Tibial nerve (tissue), 4 donors: ENCODE measurements around the gene ARFGAP2. TPM values are rescaled to one million over a fixed set of nuclear protein-coding genes. Genes with fewer than 3 reads are reported as not detected.

ENCODE experiments used
- DNase-seq, 2 donors: peaks; one replicate each; pipeline ENCODE4 v3.0.0-alpha.2; 2019; ENCODE audit warnings: low spot score in 2 of 2
- H3K27ac ChIP-seq, 4 donors: fragments of 200-600 bp; sonication (generic) in 3 of 4; one replicate each; pipeline ENCODE4 v1.5.1; 2017 to 2019; ENCODE audit warnings: mild to moderate bottlenecking in 1 of 4
- H3K27me3 ChIP-seq, 2 donors: fragments of 200-600 bp; sonication (generic) in 1 of 2; one replicate each; pipeline versions ENCODE4 v1.5.1 to v1.6.0; 2017 to 2019
- H3K36me3 ChIP-seq, 3 donors: fragments of 200-600 bp; sonication (generic); one replicate each; pipeline ENCODE4 v1.5.1; 2018 to 2019
- H3K4me1 ChIP-seq, 4 donors: fragments of 200-600 bp; sonication (generic) in 3 of 4; one replicate each; pipeline ENCODE4 v1.5.1; 2017 to 2019
- H3K4me3 ChIP-seq, 4 donors: fragments of 200-600 bp; sonication (generic) in 3 of 4; one replicate each; pipeline ENCODE4 v1.5.1; 2017 to 2019; ENCODE audit warnings: mild to moderate bottlenecking in 1 of 4, moderate library complexity in 1 of 4
- H3K9me3 ChIP-seq, 4 donors: fragments of 200-600 bp; sonication (generic) in 3 of 4; one replicate each; pipeline ENCODE4 v1.5.1; 2017 to 2019
- EP300 ChIP-seq, 2 donors: sonication (generic); formaldehyde crosslinking; IDR thresholded peaks; one replicate each; pipeline ENCODE4 v1.6.1; 2017; ENCODE audit warnings: antibody characterized with exemption in 2 of 2, mild to moderate bottlenecking in 1 of 2
- POLR2A ChIP-seq, 2 donors: fragments of 450-650 bp; IDR thresholded peaks; one replicate each; pipeline ENCODE4 v1.6.1; 2017; ENCODE audit warnings: antibody characterized with exemption in 2 of 2, mild to moderate bottlenecking in 2 of 2, moderate library complexity in 2 of 2
- WGBS, 2 donors: methylation state at CpG; one replicate each; pipeline ENCODE4 v1.1.5; 2018; 5-methylcytosine and 5-hydroxymethylcytosine counted together
- total RNA-seq, 4 donors: library from RNA; depleted of rRNA; stranded (reverse); fragments of >200 nt; gene quantifications; one replicate each; pipeline ENCODE4 v1.1.0, GENCODE V29; 2016
- TF ChIP-seq, protein P1 (sequence below), 5 experiments: fragments of 200-600 bp in 3 of 5; fragments of 450-650 bp in 2 of 5; sonication (generic) in 3 of 5; IDR thresholded peaks; one replicate each; pipeline ENCODE4 v1.5.1; 2016 to 2019; ENCODE audit warnings: antibody characterized with exemption in 5 of 5, mild to moderate bottlenecking in 3 of 5, moderate library complexity in 2 of 5

ARFGAP2 gene
- total RNA-seq, 4 donors from 2014 or later: 164 to 209 (median 176) TPM

DNA sequence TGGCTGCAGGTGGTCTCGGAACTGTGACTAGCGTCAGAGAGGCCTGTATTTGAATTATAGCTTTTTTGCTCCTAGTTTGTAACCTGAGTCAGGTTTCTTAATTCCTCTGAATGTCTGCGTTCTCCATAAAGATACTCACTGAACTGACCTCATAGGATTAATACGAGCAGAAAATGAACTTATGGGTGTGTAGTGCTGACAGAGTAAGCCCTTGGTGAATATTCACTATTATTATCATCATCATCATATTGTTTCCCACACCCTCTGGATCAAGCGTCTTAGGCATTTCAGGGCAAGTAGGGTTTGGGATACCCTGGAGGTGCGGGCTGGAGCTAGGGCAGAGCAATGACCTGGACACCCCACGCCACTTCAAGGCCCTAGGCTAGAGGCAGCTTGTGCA, 29.0 kb downstream of the ARFGAP2 start:
- 89 to 97% methylated on average over 7 of the region's 7 CpGs for WGBS, 2 donors
- no peaks in the 10 kb centered on the region for H3K9me3 ChIP-seq
- no peaks in the 10 kb centered on the region for H3K27me3 ChIP-seq
- no peak for DNase-seq
- TF ChIP-seq EP300 (IDR thresholded peaks at IDR 0.05): no peak
- TF ChIP-seq, protein P1, sequence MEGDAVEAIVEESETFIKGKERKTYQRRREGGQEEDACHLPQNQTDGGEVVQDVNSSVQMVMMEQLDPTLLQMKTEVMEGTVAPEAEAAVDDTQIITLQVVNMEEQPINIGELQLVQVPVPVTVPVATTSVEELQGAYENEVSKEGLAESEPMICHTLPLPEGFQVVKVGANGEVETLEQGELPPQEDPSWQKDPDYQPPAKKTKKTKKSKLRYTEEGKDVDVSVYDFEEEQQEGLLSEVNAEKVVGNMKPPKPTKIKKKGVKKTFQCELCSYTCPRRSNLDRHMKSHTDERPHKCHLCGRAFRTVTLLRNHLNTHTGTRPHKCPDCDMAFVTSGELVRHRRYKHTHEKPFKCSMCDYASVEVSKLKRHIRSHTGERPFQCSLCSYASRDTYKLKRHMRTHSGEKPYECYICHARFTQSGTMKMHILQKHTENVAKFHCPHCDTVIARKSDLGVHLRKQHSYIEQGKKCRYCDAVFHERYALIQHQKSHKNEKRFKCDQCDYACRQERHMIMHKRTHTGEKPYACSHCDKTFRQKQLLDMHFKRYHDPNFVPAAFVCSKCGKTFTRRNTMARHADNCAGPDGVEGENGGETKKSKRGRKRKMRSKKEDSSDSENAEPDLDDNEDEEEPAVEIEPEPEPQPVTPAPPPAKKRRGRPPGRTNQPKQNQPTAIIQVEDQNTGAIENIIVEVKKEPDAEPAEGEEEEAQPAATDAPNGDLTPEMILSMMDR (IDR thresholded peaks at IDR 0.05): no peak
- no peak for TF ChIP-seq POLR2A (IDR thresholded peaks at IDR 0.05)
- H3K4me1 ChIP-seq: peaks cover 0 to 39% (median 2%) of the 10 kb centered on the region in 4 donors
- peaks cover 0 to 7% (median 0%) of the 10 kb centered on the region in 3 donors for H3K36me3 ChIP-seq
- H3K27ac ChIP-seq: no peak overlapping the region
- no peak overlapping the region for H3K4me3 ChIP-seq

DNA sequence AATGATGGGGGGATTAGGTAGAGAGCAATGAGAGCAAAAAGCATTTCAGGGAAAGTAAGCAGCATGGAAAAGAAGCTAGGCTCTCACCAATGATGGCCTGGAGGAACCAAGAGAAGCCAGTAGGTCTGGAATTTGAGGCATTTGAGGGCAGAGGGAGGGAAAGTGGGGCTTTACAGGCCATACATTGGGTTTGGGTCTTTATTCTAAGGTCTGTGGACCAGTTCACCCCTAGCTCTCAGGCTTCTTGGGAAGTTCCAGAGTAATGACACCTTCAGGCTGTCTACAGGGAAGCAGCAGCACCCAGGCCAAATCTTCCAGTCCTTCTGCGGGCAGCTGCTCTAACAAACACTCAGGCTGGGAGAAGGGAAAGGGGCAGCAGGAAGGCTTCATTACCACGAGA, 29.4 kb downstream of the ARFGAP2 start:
- Histone ChIP-seq H3K36me3 (peaks cover 0 to 7% (median 0%) of the 10 kb centered on the region in 3 donors), H3K9me3 (no peaks in the 10 kb centered on the region), H3K4me1 (peaks cover 0 to 35% (median 0%) of the 10 kb centered on the region in 4 donors), H3K27ac (peak overlapping the region in 1 of 4 donors; percentile 25), H3K27me3 (no peaks in the 10 kb centered on the region), H3K4me3 (no peak overlapping the region)
- TF ChIP-seq EP300 (IDR thresholded peaks at IDR 0.05) (no peak), POLR2A (IDR thresholded peaks at IDR 0.05) (no peak)
- TF ChIP-seq, protein P1 (IDR thresholded peaks at IDR 0.05): no peak
- DNase-seq: no peak
- 72 to 86% methylated on average over 2 of the region's 2 CpGs for WGBS, 2 donors

DNA sequence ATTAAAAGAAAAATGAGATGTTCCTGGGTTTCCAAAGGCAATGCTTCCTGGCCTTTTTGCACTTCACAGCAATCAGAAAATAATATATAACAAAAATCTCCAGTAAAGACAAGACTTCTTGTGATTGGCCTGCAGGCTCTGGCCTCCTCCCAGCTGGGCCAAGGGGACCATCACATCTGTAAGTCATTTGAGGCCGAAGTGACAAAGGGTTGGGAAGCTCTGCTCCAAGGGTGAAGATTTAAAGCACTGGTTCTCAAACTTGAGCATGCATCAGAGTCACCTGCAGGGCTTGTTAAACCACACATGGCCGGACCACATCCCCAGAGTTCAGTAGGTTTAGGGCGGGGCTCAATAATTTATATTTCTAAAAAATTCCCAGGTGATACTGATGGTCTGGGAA, 32.1 kb downstream of the ARFGAP2 start:
- DNase-seq: no peak
- Histone ChIP-seq H3K27me3 (no peaks in the 10 kb centered on the region), H3K4me3 (no peak overlapping the region), H3K27ac (no peak overlapping the region), H3K36me3 (peaks cover 0 to 10% (median 0%) of the 10 kb centered on the region in 3 donors), H3K9me3 (no peaks in the 10 kb centered on the region), H3K4me1 (peaks cover 0 to 27% (median 0%) of the 10 kb centered on the region in 4 donors)
- TF ChIP-seq, protein P1 (IDR thresholded peaks at IDR 0.05): no peak
- TF ChIP-seq EP300 (IDR thresholded peaks at IDR 0.05) (no peak), POLR2A (IDR thresholded peaks at IDR 0.05) (no peak)
- WGBS, 2 donors: 71 to 76% methylated on average over 3 of the region's 3 CpGs

DNA sequence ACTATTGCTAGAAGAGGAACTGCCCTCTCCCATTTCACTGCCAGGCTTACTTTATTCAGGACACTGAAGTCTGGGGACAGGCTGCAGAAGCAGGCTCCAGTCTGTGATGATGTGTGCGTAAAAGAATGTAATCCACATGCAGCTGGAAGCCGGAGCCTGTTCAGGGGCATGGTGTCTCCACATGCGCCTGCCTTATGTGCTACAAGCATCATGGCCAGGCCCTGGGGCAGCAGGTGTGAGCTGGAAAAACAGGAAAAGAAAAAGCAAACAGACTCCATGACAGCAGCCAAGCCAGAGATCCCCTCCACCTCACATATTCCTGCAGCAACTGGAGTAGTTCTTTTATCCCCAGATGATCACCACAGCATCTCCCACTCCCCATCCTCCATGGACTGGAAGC, 33.4 kb downstream of the ARFGAP2 start:
- WGBS, 2 donors: 35 to 65% methylated on average over 3 of the region's 3 CpGs
- no peak overlapping the region for H3K27ac ChIP-seq
- DNase-seq: peak; percentile 43 to 46

DNA sequence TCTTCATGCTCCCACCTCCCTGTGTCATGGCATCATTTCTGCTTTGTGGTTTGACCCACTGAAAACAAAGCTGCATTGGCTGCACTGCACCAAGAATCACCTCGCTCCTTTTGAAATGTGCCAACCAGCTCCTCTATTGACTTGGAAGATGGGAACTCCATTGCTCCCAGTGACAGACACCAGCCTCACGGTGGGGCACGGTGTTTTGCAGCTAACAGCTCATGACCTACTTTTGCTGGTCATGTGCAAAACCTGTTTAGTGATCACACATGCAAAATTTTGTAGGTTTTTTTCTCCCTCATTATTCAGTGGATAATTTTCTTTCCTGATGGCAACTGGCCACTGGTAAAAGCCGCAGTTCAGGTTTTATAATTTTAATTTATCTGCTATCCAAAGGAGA, 36.8 kb downstream of the ARFGAP2 start:
- Histone ChIP-seq H3K4me1 (peaks cover 0 to 37% (median 0%) of the 10 kb centered on the region in 4 donors), H3K9me3 (no peaks in the 10 kb centered on the region), H3K27me3 (no peaks in the 10 kb centered on the region), H3K27ac (no peak overlapping the region), H3K4me3 (no peak overlapping the region), H3K36me3 (peaks cover 0 to 23% (median 0%) of the 10 kb centered on the region in 3 donors)
- no peak for DNase-seq
- TF ChIP-seq EP300 (IDR thresholded peaks at IDR 0.05) (no peak), POLR2A (IDR thresholded peaks at IDR 0.05) (no peak)
- TF ChIP-seq, protein P1 (IDR thresholded peaks at IDR 0.05): no peak
- 80 to 84% methylated on average over 4 of the region's 4 CpGs for WGBS, 2 donors

More for the DNA sequence above, 33.4 kb downstream of the ARFGAP2 start:
- TF ChIP-seq POLR2A (IDR thresholded peaks at IDR 0.05): no peak
- TF ChIP-seq, protein P1 (IDR thresholded peaks at IDR 0.05): no peak
- no peak for TF ChIP-seq EP300 (IDR thresholded peaks at IDR 0.05)
- Histone ChIP-seq H3K27me3 (no peaks in the 10 kb centered on the region), H3K36me3 (peaks cover 0 to 13% (median 0%) of the 10 kb centered on the region in 3 donors), H3K4me1 (peaks cover 0 to 15% (median 0%) of the 10 kb centered on the region in 4 donors), H3K9me3 (no peaks in the 10 kb centered on the region), H3K4me3 (no peak overlapping the region)
